SH-SY5Y (cell line): ENCODE results near the gene CSRNP3.

Experiments
- GATA2 ChIP-seq: IDR thresholded peaks from 2 replicates; pipeline ENCODE4 v1.6.1; 2011; ENCODE audit warnings: mild to moderate bottlenecking, low read depth, low read length
- GATA3 ChIP-seq: IDR thresholded peaks from 2 replicates; pipeline ENCODE4 v1.6.1; 2011; ENCODE audit warnings: low read depth, mild to moderate bottlenecking, low read length, moderate library complexity

GRCh38 chr2:165662720-165663119, 193.2 kb downstream of the CSRNP3 start:
- TF ChIP-seq GATA2 (no peak), GATA3 (no peak)
